GM04504 (cell line): ENCODE results near the gene HTR3B.
A peak's percentile ranks its signal among the peaks of the same experiment; 100 is the strongest.

Source experiments
- DNase-seq: peaks from one replicate; pipeline ENCODE4 v3.0.0-alpha.2; 2012; ENCODE audit warnings: low read depth

The HTR3B gene

DNA sequence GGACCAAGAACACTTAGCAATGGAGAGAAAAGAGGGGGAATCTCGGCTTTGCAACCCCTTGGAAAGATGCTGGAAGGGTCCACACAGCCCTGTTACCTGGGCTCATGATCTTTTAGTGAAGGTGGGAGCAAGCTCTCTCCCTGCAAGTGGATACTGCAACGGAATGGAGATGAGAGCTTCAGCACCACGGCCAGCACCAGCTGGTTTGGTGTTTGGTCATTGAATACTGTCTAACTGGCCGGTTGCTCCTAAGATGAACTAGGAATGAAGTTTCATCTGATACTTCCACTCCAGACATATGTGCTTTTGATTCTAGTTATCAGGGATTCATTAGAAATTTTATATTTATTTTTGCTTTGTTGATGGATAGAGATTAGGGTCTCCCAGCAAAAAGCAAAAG, 86.6 kb downstream of the HTR3B start:
- peak; percentile 10 for DNase-seq

DNA sequence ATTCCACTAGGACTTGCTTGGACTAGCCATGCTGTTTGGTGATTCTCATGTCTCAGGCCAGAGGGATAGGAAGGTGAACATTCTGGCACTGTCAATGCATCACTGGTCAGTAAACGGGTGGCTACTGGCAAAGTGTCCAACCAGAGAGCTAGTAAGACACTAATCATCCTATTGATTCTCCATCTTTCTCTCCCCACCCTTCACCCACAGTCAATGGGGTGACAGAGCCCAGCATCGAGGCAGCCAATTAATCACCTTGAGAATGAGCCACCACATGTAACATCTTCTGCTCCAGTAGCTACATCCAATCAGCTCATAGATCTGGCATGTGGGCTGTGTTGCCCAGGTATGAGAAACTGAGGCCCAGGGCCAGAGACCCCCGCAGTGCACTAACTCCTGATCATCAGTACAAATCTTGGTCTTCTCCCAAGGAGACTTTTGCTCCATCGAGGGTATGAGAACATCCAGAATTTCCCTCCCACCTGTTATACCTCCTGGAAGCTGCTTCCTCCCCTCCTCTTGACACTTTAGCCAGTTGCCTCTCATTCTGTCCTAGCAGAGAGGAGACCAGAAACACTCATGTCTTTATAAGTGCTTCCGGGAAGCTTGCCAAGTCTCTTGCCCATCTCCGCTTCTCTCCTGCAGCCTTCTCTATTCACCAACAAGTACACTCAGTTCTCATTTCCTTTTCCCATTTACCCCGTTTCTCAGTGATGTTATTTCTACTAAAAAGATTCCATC, 87.3 kb downstream of the HTR3B start:
- DNase-seq: no peak

DNA sequence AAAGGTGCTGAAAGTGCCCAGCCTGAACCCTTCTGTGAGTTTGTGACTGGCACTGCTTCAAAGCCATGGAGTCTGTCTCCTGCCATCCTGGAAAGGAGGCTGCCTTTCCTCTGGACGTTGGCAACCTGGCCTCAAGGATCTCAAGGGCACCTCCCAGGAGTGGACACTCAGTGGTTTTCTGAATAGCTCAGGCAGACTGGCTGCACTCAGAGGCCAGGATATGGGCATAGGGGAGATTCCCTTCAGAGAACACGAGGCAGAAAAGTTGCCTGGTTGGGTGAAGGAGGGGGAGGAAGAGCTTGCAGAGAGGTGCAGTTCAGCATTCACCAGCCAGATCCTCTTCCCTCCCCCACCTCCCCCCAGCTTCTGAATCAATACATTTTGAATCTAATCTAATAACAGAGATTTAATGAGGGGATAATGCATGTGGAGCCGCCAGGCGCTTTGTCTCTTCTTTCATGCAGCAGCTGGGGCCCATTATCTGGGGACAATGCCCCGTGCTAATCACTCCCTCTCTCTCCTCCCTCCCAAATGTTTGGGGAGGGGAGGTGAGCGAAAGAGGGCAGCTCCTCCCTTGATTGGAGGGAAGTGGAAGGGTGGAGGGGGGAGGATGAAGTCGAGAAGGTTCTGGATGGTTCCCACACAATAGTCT, 88.0 kb downstream of the HTR3B start:
- DNase-seq: no peak

- DNase-seq: no peak
Measured at GRCh38 chr11:113994077-113994954, 89.7 kb downstream of the HTR3B start.
